Measurements from ENCODE around the gene GTF3C4.

DNA sequence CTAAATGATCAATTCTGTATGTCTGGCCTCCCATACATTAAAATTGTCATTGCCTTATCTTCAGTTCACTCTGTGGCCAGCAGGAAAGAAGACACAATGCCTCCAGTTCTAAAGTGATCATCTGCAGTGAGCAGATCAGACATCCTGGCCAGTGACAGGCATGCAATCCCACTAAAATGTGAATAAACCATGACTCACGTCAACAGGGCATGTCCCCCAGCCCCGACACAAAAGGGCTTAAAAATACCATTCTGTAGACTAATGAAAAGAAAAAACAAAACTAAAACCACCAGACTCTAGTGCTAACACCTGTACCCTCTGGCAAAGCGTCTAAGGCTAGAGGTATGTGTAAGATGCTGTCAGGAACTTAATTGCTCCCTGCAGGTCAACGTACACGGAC, 39.0 kb upstream of the GTF3C4 start:
- no peak for TF ChIP-seq CTCF (IDR thresholded peaks at IDR 0.05; ENCODE audit: low read depth, low read length, poor library complexity, severe bottlenecking)
- no peak for TF ChIP-seq EZH2phosphoT487 (IDR thresholded peaks at IDR 0.05; ENCODE audit: borderline replicate concordance, low read length)
